ENCODE results near the gene CHRM5.

DNA sequence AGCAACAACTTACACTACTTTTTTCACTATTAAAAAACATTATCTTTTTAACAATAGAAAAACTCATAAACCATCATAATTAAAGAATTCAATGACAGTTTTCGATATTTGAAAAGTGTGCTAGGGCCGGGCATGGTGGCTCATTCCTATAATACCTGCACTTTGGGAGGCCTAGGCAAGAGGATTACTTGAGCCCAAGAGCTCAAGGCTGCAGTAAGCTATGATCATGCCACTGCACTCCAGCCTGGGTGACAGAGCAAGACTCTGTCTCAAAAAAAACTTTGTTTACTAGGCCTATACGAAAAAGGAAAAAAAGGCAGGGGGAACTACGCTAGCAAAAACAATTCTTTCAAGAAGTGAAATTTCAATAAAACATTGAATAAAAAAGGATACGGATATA is 42.6 kb downstream of the CHRM5 start:
- TF ChIP-seq EZH2 (IDR thresholded peaks at IDR 0.05; ENCODE audit: insufficient read depth, poor library complexity, severe bottlenecking) (no peak), EZH2phosphoT487 (IDR thresholded peaks at IDR 0.05; ENCODE audit: insufficient read depth, low read depth) (no peak)
